OCI-LY1 (cell line): ENCODE data around the gene IGLON5.

Experiments used
- H2AFZ ChIP-seq: fragments of 200-600 bp; sonication (generic), shearing (Covaris generic); 2 replicates; pipeline ENCODE4 v1.6.0; 2014; ENCODE audit warnings: antibody characterized with exemption, mild to moderate bottlenecking, low read length
- H3F3A ChIP-seq: fragments of 200-600 bp; sonication (generic), shearing (Covaris generic); 2 replicates; pipeline ENCODE4 v1.6.0; 2014; ENCODE audit warnings: mild to moderate bottlenecking, antibody characterized with exemption, low read length, moderate library complexity; ENCODE audit not compliant: insufficient read depth
- H3K27ac ChIP-seq: fragments of 200-600 bp; sonication (generic); 2 replicates; pipeline ENCODE4 v1.5.1; 2014; ENCODE audit warnings: low read length, mixed run types, mild to moderate bottlenecking, low read depth; ENCODE audit not compliant: poor library complexity, severe bottlenecking
- H3K27me3 ChIP-seq: fragments of 200-600 bp; sonication (generic); 2 replicates; pipeline ENCODE4 v1.6.0; 2014; ENCODE audit warnings: antibody characterized with exemption, mild to moderate bottlenecking, low read length, moderate library complexity; ENCODE audit not compliant: insufficient read depth
- H3K36me3 ChIP-seq: fragments of 200-600 bp; sonication (generic); 2 replicates; pipeline ENCODE4 v1.6.1; 2014; ENCODE audit warnings: mild to moderate bottlenecking, antibody characterized with exemption, low read length, moderate library complexity, mixed read lengths; ENCODE audit not compliant: insufficient read depth
- H3K4me1 ChIP-seq: fragments of 200-600 bp; sonication (generic); 2 replicates; pipeline ENCODE4 v1.5.1; 2014; ENCODE audit warnings: mild to moderate bottlenecking, low read length, moderate library complexity; ENCODE audit not compliant: insufficient read depth, severe bottlenecking
- H3K4me2 ChIP-seq: fragments of 200-600 bp; sonication (generic), shearing (Covaris generic); 2 replicates; pipeline ENCODE4 v1.6.1; 2014; ENCODE audit warnings: low read length
- H3K4me3 ChIP-seq: fragments of 200-600 bp; sonication (generic); 2 replicates; pipeline ENCODE4 v1.5.1; 2014; ENCODE audit warnings: low read length, low read depth, mild to moderate bottlenecking, mixed read lengths; ENCODE audit not compliant: poor library complexity, severe bottlenecking
- H3K79me2 ChIP-seq: fragments of 200-600 bp; shearing (Covaris generic); 2 replicates; pipeline ENCODE4 v1.6.1; 2016; ENCODE audit warnings: mixed run types, low read length, mixed read lengths; ENCODE audit not compliant: insufficient read depth
- H3K9ac ChIP-seq: fragments of 200-600 bp; sonication (generic), shearing (Covaris generic); 2 replicates; pipeline ENCODE4 v1.6.1; 2014; ENCODE audit warnings: mild to moderate bottlenecking, low read length, mixed read lengths
- H3K9me2 ChIP-seq: fragments of 200-600 bp; sonication (generic), shearing (Covaris generic); 2 replicates; pipeline ENCODE4 v1.6.1; 2014; ENCODE audit warnings: low read depth, mild to moderate bottlenecking, low read length, mixed read lengths
- H3K9me3 ChIP-seq: fragments of 200-600 bp; shearing (Covaris generic); 2 replicates; pipeline ENCODE4 v1.6.1; 2014; ENCODE audit warnings: low read length, mixed read lengths
- H4K20me1 ChIP-seq: fragments of 200-600 bp; sonication (generic), shearing (Covaris generic); 2 replicates; pipeline ENCODE4 v1.6.0; 2016; ENCODE audit warnings: mild to moderate bottlenecking, low read length; ENCODE audit not compliant: insufficient read depth
- EZH2 ChIP-seq: fragments of 200-600 bp; sonication (generic), shearing (Covaris generic); IDR thresholded peaks from 2 replicates; pipeline ENCODE4 v1.8.0; 2017; ENCODE audit warnings: borderline replicate concordance, mixed run types, mild to moderate bottlenecking, antibody characterized with exemption, low read length, moderate library complexity, mixed read lengths
- TF ChIP-seq, protein P1 (sequence below): fragments of 200-600 bp; sonication (generic), shearing (Covaris generic); IDR thresholded peaks from 2 replicates; pipeline ENCODE4 v1.5.1; 2017; ENCODE audit warnings: mild to moderate bottlenecking, antibody characterized with exemption, low read length, moderate library complexity, mixed read lengths

IGLON5 gene

DNA sequence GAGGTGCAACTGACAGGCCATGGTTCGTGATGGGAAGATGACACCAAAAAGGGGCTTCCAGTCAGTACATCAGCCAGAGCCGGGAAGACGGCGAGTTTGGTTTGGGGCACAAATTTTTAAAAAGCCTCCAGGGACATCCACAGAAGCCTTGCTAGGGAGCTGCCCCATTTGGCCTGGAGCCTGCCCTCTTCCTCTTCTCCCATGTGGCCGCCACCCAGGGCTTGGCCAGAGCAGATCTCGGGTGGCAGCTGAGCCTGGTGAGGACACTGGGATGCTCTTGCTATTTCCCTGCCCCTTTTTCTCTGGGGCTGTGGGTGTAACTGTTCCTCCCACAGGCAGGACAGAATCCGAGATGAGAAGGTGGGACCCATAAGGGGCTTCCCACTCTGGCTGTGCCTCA lies 46.5 kb downstream of the IGLON5 start:
- no peak overlapping the region for H3K4me2 ChIP-seq
- H2AFZ ChIP-seq = no peak overlapping the region

DNA sequence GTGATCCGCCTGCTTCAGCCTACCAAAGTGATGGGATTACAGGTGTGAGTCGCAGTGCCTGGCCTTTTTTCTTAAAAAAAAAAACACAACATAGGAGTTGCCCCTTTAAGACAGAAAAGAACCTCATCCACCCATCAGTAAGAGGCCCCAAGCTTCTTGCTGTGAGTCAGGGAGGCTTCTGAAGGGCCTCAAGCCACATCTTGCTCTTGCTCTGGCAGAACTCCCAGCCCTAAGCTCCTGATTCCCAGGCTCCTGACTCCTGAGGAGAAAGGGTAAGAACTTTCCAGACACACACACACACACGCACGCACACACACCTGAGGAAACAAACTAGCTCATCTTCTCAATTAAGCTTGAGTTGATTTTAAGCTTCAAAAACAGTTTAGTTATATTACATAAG lies 47.9 kb downstream of the IGLON5 start:
- Histone ChIP-seq H4K20me1 (no peaks in the 10 kb centered on the region), H3K4me3 (no peak overlapping the region), H2AFZ (no peak overlapping the region), H3K9ac (no peak overlapping the region), H3K27ac (no peak overlapping the region), H3K4me2 (no peak overlapping the region), H3K4me1 (peaks cover 24% of the 10 kb centered on the region), H3K27me3 (no peaks in the 10 kb centered on the region), H3K9me3 (no peaks in the 10 kb centered on the region), H3K36me3 (peaks cover 7% of the 10 kb centered on the region), H3F3A (no peaks in the 10 kb centered on the region), H3K79me2 (no peaks in the 10 kb centered on the region), H3K9me2 (no peaks in the 10 kb centered on the region)
- no peak for TF ChIP-seq EZH2
- TF ChIP-seq, protein P1, sequence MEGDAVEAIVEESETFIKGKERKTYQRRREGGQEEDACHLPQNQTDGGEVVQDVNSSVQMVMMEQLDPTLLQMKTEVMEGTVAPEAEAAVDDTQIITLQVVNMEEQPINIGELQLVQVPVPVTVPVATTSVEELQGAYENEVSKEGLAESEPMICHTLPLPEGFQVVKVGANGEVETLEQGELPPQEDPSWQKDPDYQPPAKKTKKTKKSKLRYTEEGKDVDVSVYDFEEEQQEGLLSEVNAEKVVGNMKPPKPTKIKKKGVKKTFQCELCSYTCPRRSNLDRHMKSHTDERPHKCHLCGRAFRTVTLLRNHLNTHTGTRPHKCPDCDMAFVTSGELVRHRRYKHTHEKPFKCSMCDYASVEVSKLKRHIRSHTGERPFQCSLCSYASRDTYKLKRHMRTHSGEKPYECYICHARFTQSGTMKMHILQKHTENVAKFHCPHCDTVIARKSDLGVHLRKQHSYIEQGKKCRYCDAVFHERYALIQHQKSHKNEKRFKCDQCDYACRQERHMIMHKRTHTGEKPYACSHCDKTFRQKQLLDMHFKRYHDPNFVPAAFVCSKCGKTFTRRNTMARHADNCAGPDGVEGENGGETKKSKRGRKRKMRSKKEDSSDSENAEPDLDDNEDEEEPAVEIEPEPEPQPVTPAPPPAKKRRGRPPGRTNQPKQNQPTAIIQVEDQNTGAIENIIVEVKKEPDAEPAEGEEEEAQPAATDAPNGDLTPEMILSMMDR = no peak

More for the DNA sequence above, 46.5 kb downstream of the IGLON5 start:
- Histone ChIP-seq H3K36me3 (peaks cover 11% of the 10 kb centered on the region), H3K4me1 (peaks cover 11% of the 10 kb centered on the region), H3K27ac (no peak overlapping the region), H3K79me2 (no peaks in the 10 kb centered on the region), H3K9ac (no peak overlapping the region), H3K9me3 (no peaks in the 10 kb centered on the region), H3K27me3 (no peaks in the 10 kb centered on the region), H3K4me3 (no peak overlapping the region), H4K20me1 (no peaks in the 10 kb centered on the region), H3K9me2 (no peaks in the 10 kb centered on the region), H3F3A (no peaks in the 10 kb centered on the region)
- TF ChIP-seq, protein P1 = no peak

- Histone ChIP-seq H3K9me2 (no peaks in the 10 kb centered on the region), H4K20me1 (no peaks in the 10 kb centered on the region), H3K4me3 (no peak overlapping the region), H3K27me3 (no peaks in the 10 kb centered on the region), H3K4me2 (no peak overlapping the region), H3K4me1 (peaks cover 37% of the 10 kb centered on the region), H2AFZ (no peak overlapping the region), H3K79me2 (no peaks in the 10 kb centered on the region), H3K9ac (no peak overlapping the region), H3K9me3 (no peaks in the 10 kb centered on the region), H3K27ac (no peak overlapping the region), H3F3A (no peaks in the 10 kb centered on the region), H3K36me3 (peaks cover 3% of the 10 kb centered on the region)
- TF ChIP-seq, protein P1 = no peak
- no peak for TF ChIP-seq EZH2
These were observed 49.8 kb downstream of the IGLON5 start for GRCh38 chr19:51361239-51361638.
